ENCODE data around the gene NDUFA7. TPM values are rescaled to one million over a fixed set of nuclear protein-coding genes. Genes with fewer than 3 reads are reported as not detected.
"Not testable (repeated sequence)": the region's sequence is repeated elsewhere in the genome, so short reads cannot be mapped to it uniquely, and the experiment has no call there.

NDUFA7 gene
- total RNA-seq, 1 donor from 2014 or later: 39.9 TPM

DNA sequence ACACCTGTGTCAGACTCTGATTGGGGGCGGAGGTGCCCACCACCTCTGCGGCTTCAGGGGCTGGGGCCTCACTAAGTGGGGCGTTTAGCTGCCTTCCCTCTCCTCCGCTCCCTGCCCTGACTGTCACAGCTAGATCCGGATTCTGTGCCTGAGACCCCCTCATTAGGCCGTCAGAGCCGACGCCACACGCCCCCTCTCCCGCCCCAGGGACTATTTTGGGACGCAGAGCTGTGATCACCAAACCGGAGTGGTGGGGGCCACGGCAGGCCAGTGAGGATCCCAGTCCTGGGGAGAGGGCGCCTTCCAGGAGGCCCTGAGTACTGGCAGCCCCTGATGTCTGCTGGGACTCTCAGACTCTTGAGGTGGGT lies 21.1 kb upstream of the NDUFA7 start:
- DNase-seq (ENCODE audit: low spot score): no peak

DNA sequence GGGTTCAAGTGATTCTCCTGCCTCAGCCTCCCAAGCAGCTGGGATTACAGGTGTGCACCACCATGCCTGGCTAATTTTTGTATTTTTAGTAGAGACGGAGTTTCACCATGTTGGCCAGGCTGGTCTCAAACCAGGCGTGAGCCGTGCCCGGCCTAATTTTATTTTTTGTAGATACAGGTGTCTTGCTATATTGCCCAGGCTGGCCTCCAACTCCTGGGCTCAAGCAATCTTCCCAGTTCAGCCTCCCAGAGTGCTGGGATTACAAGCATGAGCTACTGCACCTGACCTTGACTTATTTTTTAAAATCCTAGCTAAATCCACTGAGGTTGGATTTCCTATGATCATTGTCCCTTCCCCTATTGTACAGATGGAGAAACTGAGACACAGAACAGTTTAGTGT lies 20.3 kb upstream of the NDUFA7 start:
- not testable (repeated sequence) for DNase-seq (ENCODE audit: low spot score)

DNA sequence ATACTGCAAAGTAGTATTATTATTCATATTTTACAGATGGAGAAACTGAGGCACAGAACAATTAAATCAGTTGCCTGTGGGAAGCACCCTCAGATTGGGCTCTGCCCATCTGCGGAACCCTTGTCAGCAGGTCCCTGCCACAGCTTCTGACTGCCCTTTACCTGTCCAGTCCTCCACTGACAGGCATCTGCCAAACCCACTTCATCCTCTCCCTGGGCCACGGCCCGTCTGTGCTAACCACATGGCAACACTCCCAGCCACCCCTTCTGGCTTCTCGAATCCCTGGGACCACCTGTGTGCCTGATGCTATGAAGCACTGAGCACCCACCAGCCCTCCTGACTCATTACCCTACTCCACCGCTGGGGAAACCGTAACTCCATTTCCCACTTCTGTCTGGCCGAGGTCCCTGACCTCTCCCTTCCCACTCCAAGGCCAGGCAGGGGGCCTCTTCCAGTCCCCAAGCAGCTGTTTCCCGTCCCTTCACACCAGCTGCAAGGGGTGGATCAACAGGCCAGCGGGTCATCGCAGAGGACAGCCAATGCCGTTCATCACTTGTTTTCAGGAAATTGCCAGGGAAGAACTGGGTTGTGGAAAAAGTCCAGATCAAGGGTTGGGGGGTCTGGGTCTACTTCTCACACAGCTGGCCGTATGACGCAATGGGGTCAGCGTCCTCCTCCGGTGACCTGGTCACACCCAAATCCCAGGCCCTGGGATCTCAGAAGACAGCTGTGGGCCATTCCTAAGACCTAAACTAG lies 19.3 kb upstream of the NDUFA7 start:
- DNase-seq (ENCODE audit: low spot score): no peak

- DNase-seq (ENCODE audit: low spot score): no peak
Measured at GRCh38 chr19:8338835-8339234, 17.7 kb upstream of the NDUFA7 start.

GRCh38 chr19:8337728-8338127 lies 16.6 kb upstream of the NDUFA7 start:
- DNase-seq (ENCODE audit: low spot score): no peak

DNA sequence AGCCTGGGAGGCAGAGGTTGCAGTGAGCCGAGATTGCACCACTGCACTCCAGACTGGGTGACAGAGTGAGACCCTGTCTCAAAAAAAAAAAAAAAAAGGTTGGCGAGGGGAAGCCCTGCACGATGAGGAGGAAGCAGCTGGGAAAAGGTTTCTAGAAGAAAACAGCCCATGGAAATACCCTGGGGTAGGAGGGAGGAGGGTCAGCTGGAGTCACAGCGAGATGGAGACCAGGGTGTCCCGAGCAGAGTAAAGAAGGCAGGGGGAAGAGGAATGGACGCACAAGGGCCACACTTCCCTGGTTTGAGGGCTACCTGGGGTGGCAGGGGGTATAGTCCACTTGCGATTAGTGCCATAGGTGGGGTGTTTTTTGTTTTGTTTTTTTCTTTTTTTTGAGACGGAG lies 15.5 kb upstream of the NDUFA7 start:
- DNase-seq (ENCODE audit: low spot score): no peak

GRCh38 chr19:8336072-8336569 lies 14.9 kb upstream of the NDUFA7 start:
- DNase-seq (ENCODE audit: low spot score): no peak

DNA sequence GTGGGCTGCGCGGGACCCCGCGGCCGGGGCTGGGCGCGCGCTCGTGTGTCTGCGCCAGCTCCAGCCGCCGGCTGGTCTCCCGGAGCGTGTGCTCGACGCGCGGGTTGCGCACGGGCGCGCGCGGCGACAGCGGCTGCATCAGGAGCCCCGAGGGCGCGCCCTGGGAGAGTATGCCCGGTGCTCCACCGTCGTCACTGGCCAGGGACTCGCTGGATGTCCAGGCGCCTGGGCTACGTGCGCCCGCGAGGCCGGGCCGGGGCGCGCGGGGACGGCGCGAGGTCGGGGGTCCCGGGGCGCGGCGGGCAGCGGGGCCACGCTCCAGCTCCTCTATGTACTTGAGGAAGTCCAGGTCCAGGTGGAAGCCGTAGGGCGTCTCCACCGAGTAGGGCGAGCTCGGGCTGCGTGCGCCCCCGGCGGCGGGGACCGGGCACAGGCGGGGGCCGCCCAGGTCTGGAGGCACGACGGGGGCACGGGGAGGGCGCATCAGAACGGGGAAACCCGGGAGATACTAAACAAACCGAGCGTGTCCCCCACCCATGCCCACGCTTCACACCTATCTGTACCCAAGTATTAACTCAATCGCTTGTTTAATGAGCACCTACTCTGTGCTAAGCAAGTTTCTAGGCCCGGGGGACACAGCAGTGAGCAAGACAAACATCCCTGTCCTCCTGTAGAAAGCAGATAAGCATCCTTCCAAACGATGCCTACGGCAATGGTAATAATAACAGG lies 14.3 kb upstream of the NDUFA7 start:
- DNase-seq (ENCODE audit: low spot score): no peak

GRCh38 chr19:8334458-8335342 lies 13.5 kb upstream of the NDUFA7 start:
- no peak for DNase-seq (ENCODE audit: low spot score)

- DNase-seq (ENCODE audit: low spot score): no peak
Measured at GRCh38 chr19:8333767-8334457, 12.7 kb upstream of the NDUFA7 start.

- DNase-seq (ENCODE audit: low spot score): no peak
Measured at GRCh38 chr19:8332976-8333766, 12.0 kb upstream of the NDUFA7 start.

DNA sequence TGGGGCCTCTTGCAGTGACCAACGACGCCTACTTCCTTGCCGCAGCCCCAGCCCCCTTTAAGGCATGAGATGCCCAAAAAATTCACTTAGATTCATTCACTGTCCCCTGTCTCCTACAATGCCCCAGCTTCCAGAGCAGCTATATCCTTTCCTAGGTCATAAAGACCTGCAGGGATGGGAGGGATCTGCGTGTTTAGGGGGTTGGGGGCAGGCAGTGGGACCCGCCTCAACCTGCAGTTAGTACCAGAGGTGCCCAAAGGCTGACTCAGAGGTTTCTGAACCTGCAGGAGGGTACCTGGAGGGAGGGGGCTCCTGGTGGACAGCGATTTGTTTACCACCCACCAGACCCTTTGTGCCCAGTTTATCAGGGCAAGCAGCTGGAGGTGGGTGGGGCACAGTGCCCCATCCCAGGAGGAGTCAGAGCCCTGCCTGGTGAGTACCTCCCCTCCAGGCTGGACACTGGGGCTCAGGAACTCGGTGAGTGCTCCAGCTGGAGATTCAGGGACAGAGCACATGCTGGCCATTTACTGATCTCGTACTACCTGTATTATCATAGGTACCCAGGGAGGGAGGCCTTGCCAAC lies 10.2 kb upstream of the NDUFA7 start:
- no peak for DNase-seq (ENCODE audit: low spot score)

DNA sequence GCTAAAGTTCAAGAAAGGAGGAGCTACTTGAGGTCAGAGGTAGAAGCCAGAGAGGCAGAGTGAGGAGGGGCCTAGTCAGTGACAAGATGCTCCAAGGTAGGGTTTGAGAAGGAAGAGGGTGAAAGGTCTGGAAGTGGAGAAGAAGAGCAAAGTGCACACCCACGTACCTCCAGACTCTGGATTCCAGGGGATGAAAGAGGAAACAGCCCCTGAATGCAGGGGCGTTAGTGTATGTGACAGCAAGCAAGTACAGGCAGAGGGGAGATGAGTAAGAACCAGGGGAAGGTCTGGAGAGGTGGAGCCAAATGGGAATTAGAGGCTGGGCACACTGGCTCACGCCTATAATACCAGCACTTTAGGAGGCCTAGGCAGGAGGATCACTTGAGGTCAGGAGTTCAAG lies 8.8 kb upstream of the NDUFA7 start:
- no peak for DNase-seq (ENCODE audit: low spot score)

DNA sequence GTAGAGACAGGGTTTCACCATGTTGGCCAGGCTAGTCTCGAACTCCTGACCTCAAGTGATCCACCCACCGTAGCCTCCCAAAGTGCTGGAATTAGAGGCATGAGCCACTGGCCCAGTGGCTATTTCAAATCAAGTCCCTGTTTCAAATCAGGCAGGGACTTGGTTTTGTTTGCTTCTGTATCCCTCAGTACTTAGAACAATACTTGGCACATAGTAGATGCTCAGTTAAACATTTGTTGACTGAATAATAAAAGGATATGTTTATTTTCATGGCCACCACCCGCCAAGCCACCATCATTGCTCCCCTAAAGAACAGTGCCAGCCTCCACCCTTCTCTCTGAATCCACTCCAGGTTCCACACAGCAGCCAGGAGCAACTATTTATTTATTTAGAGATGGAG lies 4.3 kb upstream of the NDUFA7 start:
- no peak for DNase-seq (ENCODE audit: low spot score)

DNA sequence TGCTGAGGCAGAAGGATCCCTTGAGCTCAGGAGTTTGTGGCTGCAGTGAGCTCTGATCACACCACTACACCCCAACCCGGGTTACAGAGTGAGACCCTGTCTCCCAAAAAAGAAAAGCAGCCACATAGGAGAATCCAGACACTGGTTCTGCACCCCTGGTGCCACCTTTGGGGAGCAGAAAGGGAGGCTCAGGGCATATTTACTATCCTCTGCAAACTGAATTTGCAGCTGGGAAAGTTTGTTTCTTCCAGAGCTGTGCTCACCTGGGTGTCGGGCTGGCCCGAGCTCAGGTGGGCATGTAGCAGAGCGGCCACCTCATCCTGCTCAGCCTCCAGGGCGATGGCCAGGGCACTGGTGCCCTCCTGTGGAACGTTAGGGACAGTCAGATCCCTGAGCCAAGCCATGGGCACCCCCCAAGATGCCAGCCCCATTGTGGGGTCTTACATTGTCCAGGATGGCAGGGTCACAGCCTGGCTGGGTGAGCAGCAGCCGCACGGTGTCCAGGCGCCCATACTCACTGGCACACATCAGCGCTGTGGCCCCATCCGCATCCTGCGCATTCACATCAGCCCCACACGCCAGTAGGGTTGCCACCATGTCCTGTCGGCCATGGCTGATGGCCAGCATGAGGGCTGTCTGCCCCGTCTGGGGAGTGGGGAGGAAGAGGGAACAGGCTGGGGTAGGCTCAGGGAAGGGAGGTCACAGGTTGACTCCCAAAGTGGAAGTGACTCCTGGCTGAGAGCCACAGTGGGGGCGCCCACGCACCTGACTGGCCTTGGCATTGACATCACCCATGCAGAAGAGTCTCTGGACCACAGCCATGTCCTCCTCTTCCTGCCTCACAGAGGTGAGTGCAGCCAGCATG lies 3.2 kb upstream of the NDUFA7 start:
- DNase-seq (ENCODE audit: low spot score): no peak

- no peak for DNase-seq (ENCODE audit: low spot score)
Measured at GRCh38 chr19:8323781-8324185, 2.6 kb upstream of the NDUFA7 start.

- no peak for DNase-seq (ENCODE audit: low spot score)
Measured at GRCh38 chr19:8322638-8322997, 1.4 kb upstream of the NDUFA7 start.

DNA sequence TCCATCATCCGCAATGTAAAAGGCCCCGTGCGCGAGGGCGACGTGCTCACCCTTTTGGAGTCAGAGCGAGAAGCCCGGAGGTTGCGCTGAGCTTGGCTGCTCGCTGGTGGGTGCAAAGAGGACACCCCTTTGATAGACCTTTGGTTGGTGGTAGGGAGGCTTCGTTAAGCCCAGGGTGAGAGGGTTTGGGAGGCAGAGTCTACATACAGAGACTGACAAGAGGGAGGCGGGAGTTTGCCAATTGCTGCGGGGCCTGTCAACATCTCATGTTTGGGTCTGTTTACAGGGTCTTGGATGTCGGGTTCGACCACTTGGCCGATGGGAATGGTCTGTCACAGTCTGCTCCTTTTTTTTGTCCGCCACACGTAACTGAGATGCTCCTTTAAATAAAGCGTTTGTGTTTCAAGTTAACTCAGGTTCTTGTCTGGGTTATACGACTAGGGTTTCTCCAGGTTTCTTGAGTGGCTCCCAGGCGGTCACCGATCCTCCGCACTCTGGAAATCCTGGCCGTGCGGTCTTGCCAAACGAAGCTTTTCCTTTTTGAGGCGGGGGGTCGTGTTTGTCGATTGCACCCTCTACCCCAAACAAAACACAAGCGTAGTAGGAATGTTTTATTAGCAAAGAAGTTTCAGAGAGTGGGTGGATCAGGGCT lies 937 bp upstream of the NDUFA7 start:
- DNase-seq (ENCODE audit: low spot score): no peak
